ENCODE measurements around the gene DNAH2.

The DNAH2 gene

GRCh38 chr17:7849130-7849750, 131.7 kb downstream of the DNAH2 start:
- no peak for DNase-seq (ENCODE audit: low read depth in 2 of 2, low spot score in 1 of 2)

GRCh38 chr17:7849751-7850504, 132.4 kb downstream of the DNAH2 start:
- DNase-seq (ENCODE audit: low read depth in 2 of 2, low spot score in 1 of 2), result no peak

- no peak for DNase-seq (ENCODE audit: low read depth in 2 of 2, low spot score in 1 of 2)
Observed at GRCh38 chr17:7850701-7851437, 133.3 kb downstream of the DNAH2 start.

- DNase-seq (ENCODE audit: low read depth in 2 of 2, low spot score in 1 of 2), result peak; percentile 73 to 82
Observed at GRCh38 chr17:7851438-7852261, 134.1 kb downstream of the DNAH2 start.

- DNase-seq (ENCODE audit: low read depth in 2 of 2, low spot score in 1 of 2), result no peak
Observed at GRCh38 chr17:7852262-7852670, 134.7 kb downstream of the DNAH2 start.

GRCh38 chr17:7852919-7853690, 135.6 kb downstream of the DNAH2 start:
- DNase-seq (ENCODE audit: low read depth in 2 of 2, low spot score in 1 of 2), result no peak

GRCh38 chr17:7853691-7854038, 136.1 kb downstream of the DNAH2 start:
- DNase-seq (ENCODE audit: low read depth in 2 of 2, low spot score in 1 of 2), result no peak

- DNase-seq (ENCODE audit: low read depth in 2 of 2, low spot score in 1 of 2), result no peak
Observed at GRCh38 chr17:7854078-7854777, 136.7 kb downstream of the DNAH2 start.

- no peak for DNase-seq (ENCODE audit: low read depth in 2 of 2, low spot score in 1 of 2)
Observed at GRCh38 chr17:7854851-7855659, 137.5 kb downstream of the DNAH2 start, which contains the start of gene TMEM88. TSS of gene TMEM88 (plus strand) at chr17:7855066. CDS start at chr17:7855075, 9 bp downstream.

- no peak for DNase-seq (ENCODE audit: low read depth in 2 of 2, low spot score in 1 of 2)
Observed at GRCh38 chr17:7855660-7856010, 138.1 kb downstream of the DNAH2 start.

- no peak for DNase-seq (ENCODE audit: low read depth in 2 of 2, low spot score in 1 of 2)
Observed at GRCh38 chr17:7856011-7856810, 138.7 kb downstream of the DNAH2 start.

GRCh38 chr17:7856811-7857712, 139.5 kb downstream of the DNAH2 start, which contains the start of gene NAA38:
TSS of gene NAA38 (minus strand) at chr17:7857559. CDS start at chr17:7857463, 96 bp downstream.
- peak; percentile 85 to 88 for DNase-seq (ENCODE audit: low read depth in 2 of 2, low spot score in 1 of 2)

GRCh38 chr17:7857713-7858521, 140.4 kb downstream of the DNAH2 start, which contains the start of gene CYB5D1:
TSS of gene CYB5D1 (plus strand) at chr17:7858003. CDS start at chr17:7858135, 132 bp downstream.
- DNase-seq (ENCODE audit: low read depth in 2 of 2, low spot score in 1 of 2), result peak; percentile 80 to 81

GRCh38 chr17:7858522-7858810, 140.9 kb downstream of the DNAH2 start:
- DNase-seq (ENCODE audit: low read depth in 2 of 2, low spot score in 1 of 2), result no peak

- no peak for DNase-seq (ENCODE audit: low read depth in 2 of 2, low spot score in 1 of 2)
Observed at GRCh38 chr17:7859028-7859427, 141.5 kb downstream of the DNAH2 start.

- DNase-seq (ENCODE audit: low read depth in 2 of 2, low spot score in 1 of 2), result no peak
Observed at GRCh38 chr17:7862692-7863437, 145.3 kb downstream of the DNAH2 start.

Measured in stimulated activated CD8-positive, alpha-beta memory T cell treated with anti-CD3 and anti-CD28 coated beads, Interleukin-4, amount 100 ng/mL, for 4 hours (primary cell).